ENCODE measurements around the gene RNF214.

RNF214 gene

GRCh38 chr11:117300283-117300663, 67.8 kb downstream of the RNF214 start:
- H3K4me3 ChIP-seq = peak overlapping the region; percentile 63
- no peak for DNase-seq (ENCODE audit: low spot score)
- TF ChIP-seq CTCF (IDR thresholded peaks at IDR 0.05) = no peak
- H3K27ac ChIP-seq = peak overlapping the region in 1 of 2 donors; percentile 35

- no peak for DNase-seq (ENCODE audit: low spot score)
- Histone ChIP-seq H3K4me3 (peak overlapping the region; percentile 63), H3K27ac (no peak overlapping the region)
Measured at GRCh38 chr11:117300773-117301172, 68.3 kb downstream of the RNF214 start.

GRCh38 chr11:117302228-117302627, 69.8 kb downstream of the RNF214 start:
- Histone ChIP-seq H3K4me3 (no peak overlapping the region), H3K27ac (no peak overlapping the region)
- TF ChIP-seq CTCF (IDR thresholded peaks at IDR 0.05) = no peak
- no peak for DNase-seq (ENCODE audit: low spot score)

More at GRCh38 chr11:117300773-117301172, 68.3 kb downstream of the RNF214 start:
- TF ChIP-seq CTCF (IDR thresholded peaks at IDR 0.05) = no peak

- Histone ChIP-seq H3K4me3 (no peak overlapping the region), H3K27ac (no peak overlapping the region)
- TF ChIP-seq CTCF (IDR thresholded peaks at IDR 0.05) = no peak
- no peak for DNase-seq (ENCODE audit: low spot score)
Measured at GRCh38 chr11:117303101-117303500, 70.6 kb downstream of the RNF214 start.

GRCh38 chr11:117303646-117304315, 71.3 kb downstream of the RNF214 start:
- H3K4me3 ChIP-seq = no peak overlapping the region
- no peak for DNase-seq (ENCODE audit: low spot score)
- TF ChIP-seq CTCF (IDR thresholded peaks at IDR 0.05) = no peak
- no peak overlapping the region for H3K27ac ChIP-seq

- DNase-seq (ENCODE audit: low spot score) = no peak
- no peak for TF ChIP-seq CTCF (IDR thresholded peaks at IDR 0.05)
- H3K4me3 ChIP-seq = no peak overlapping the region
- H3K27ac ChIP-seq = no peak overlapping the region
Measured at GRCh38 chr11:117305145-117305544, 72.7 kb downstream of the RNF214 start.

- Histone ChIP-seq H3K4me3 (no peak overlapping the region), H3K27ac (no peak overlapping the region)
- DNase-seq (ENCODE audit: low spot score) = no peak
- TF ChIP-seq CTCF (IDR thresholded peaks at IDR 0.05) = no peak
Measured at GRCh38 chr11:117309310-117309709, 76.8 kb downstream of the RNF214 start.
